Activated CD4-positive, alpha-beta T cell treated with anti-CD3 and anti-CD28 coated beads, Interleukin-2, amount 50 U/mL, for 1 hour (primary cell): ENCODE results near the gene PRAMEF15.
"Not testable (repeated sequence)": the region's sequence is repeated elsewhere in the genome, so short reads cannot be mapped to it uniquely, and the experiment has no call there.

Experiments used
- DNase-seq: peaks from one replicate; pipeline ENCODE4 v3.0.0-alpha.2; 2020

The PRAMEF15 gene

GRCh38 chr1:13315281-13315680 lies at the start of gene PRAMEF15:
TSS of gene PRAMEF15 (plus strand) at chr1:13315581. CDS start at chr1:13318408, 2,827 bp downstream.
- not testable (repeated sequence) for DNase-seq

DNA sequence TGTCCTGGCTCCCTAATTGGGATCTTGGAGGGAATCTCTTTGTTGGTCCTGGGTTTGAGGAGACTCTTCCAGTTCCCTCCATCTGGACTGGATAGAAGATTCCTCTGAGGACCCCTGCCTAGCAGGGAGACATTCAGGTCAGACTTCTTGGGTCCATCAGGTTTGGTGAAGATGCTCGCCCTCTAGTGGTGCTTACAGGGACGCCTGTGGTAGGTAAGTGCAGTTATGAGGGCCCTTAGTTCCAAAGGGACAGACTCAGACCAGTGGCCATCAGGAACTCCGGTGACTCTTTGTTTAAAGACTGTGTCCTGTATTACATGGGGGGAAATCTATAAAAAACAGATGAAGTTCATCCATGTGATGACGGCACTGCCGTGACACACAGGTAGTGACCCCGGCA lies 38.4 kb upstream of the PRAMEF15 start:
- not testable (repeated sequence) for DNase-seq

DNA sequence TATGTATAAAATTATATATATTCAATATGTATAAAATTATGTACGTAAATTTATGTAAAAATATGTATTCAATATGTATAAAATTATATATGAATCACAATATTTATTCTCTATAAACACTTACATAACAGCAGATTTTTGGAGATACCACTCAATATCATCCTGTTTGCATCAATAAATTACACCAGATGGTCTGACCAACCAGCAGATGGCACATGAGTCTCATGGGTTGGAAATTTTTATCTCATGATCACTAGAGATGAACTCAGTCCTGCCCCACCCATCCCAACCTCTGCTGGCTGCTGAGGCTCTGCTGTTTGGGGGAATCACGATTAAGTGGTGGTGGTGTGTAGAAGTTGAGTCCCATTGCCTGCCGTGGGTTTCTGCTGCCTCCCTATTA lies 35.8 kb upstream of the PRAMEF15 start:
- not testable (repeated sequence) for DNase-seq

GRCh38 chr1:13285037-13285436 lies 30.3 kb upstream of the PRAMEF15 start, which contains the start of gene PRAMEF8:
TSS of gene PRAMEF8 (minus strand) at chr1:13285137. CDS start at chr1:13284091, 1,046 bp downstream.
- not testable (repeated sequence) for DNase-seq

GRCh38 chr1:13289030-13289429 lies 26.4 kb upstream of the PRAMEF15 start:
- not testable (repeated sequence) for DNase-seq

- not testable (repeated sequence) for DNase-seq
These were observed 18.0 kb upstream of the PRAMEF15 start for GRCh38 chr1:13297216-13297931.

- DNase-seq = not testable (repeated sequence)
These were observed 16.7 kb upstream of the PRAMEF15 start for GRCh38 chr1:13298699-13299098.

- DNase-seq = not testable (repeated sequence)
These were observed 13.2 kb upstream of the PRAMEF15 start for GRCh38 chr1:13302197-13302596.

- not testable (repeated sequence) for DNase-seq
These were observed 12.1 kb upstream of the PRAMEF15 start, which contains the start of gene PRAMEF33 for GRCh38 chr1:13303239-13303638. TSS of gene PRAMEF33 (plus strand) at chr1:13303539. CDS start at chr1:13305955, 2,416 bp downstream.

DNA sequence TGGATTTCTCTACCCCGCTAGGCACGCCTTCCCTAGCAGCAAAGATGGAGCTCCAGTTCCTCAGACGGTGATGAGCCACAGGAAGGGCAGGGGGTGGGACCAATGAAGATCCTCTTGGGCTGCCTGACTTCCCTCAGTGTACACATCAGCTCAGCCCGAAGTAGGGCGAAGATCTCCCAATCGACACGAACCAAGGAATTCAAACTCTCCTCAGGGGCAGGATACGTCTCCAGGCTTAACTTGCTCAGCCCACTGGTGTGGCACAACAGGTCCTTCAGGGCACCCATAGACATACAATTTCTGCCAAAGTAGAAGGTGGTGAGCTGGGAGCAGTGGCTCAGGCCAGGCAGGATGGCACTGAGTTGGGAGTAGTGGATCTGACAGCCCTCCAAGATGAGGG lies 27.1 kb downstream of the PRAMEF15 start:
- not testable (repeated sequence) for DNase-seq

GRCh38 chr1:13347034-13347433 lies 31.7 kb downstream of the PRAMEF15 start, which contains the start of gene PRAMEF14:
TSS of gene PRAMEF14 (minus strand) at chr1:13347134. CDS start at chr1:13345314, 1,820 bp downstream.
- not testable (repeated sequence) for DNase-seq

DNA sequence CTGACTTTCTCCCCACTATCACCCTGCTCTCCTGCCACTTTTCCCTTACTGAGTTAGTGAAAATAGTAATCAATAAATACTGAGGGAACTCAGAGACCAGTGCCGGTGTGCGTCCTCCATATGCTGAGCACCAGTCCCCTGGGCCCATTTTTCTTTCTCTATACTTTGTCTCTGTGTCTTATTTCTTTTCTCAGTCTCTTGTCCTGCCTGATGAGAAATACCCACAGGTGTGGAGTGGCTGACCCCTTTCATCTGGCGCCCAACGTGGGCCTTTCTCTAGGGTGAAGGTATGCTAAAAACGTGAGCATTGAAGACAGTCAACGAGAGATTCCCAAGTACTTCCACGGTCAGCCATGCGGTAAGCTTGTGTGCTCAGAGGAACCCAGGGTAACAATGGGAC lies 38.1 kb downstream of the PRAMEF15 start:
- DNase-seq = not testable (repeated sequence)

DNA sequence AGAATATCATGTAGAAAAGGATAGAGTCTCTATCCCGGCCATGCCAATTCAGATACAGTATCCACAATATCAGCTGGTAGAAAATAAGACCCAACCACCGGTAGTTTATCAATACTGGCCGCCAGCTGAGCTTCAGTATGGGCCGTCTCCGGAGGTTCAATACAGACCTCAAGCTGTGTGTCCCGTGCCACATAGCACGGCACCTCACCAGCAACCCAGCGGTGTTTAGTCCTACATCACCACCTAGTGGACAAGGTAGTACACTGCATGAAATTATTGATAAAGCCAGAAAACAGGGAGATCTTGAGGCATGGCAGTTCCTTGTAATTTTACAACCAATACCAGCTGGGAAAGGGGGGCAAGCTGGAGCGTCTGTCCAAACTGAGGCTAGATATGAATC lies 39.1 kb downstream of the PRAMEF15 start:
- not testable (repeated sequence) for DNase-seq

DNA sequence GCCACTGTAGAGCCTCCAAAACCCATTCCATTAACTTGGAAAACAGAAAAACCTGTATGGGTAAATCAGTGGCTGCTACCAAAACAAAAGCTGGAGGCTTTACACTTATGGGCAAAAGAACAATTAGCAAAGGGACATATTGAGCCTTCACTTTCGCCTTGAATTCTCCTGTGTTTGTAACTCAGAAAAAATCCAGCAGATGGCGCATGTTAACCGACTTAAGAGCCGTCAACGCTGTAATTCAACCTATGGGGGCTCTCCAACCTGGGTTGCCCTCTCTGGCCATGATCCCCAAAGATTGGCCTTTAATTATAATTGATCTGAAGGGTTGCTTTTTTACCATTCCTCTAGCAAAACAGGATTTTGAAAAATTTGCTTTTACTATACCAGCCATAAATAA lies 41.4 kb downstream of the PRAMEF15 start:
- DNase-seq = not testable (repeated sequence)

GRCh38 chr1:13362364-13362763 lies 47.0 kb downstream of the PRAMEF15 start:
- DNase-seq = not testable (repeated sequence)

GRCh38 chr1:13364928-13365327 lies 49.5 kb downstream of the PRAMEF15 start:
- not testable (repeated sequence) for DNase-seq

- DNase-seq = not testable (repeated sequence)
These were observed 51.2 kb downstream of the PRAMEF15 start for GRCh38 chr1:13366536-13366935.

DNA sequence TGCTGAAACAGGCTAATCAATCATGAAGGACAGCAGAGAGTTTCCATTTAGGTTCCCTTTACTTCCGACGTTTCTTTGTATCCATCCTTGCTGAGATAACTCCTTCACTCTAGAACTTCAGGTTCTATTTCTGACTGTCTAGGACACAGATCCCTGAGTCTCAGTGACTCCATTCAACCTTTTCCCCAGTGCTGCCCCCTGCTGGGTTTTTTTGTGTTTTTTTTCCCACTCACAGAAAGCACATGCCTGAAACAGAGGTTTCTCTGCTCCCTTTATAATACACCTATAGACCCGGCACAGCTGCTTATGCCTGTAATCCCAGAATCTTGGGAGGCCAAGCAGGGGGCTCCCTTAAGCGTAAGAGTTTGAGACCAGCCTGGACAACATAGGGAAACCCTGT lies 53.2 kb downstream of the PRAMEF15 start:
- not testable (repeated sequence) for DNase-seq
